Lower leg skin (tissue), 3 donors: Measurements from ENCODE around the gene DCANP1.

ENCODE experiments used
- CTCF ChIP-seq, 3 donors: fragments of 450-650 bp; IDR thresholded peaks; one replicate each; pipeline ENCODE4 v1.5.1; 2016; ENCODE audit warnings: antibody characterized with exemption in 3 of 3, mild to moderate bottlenecking in 3 of 3, moderate library complexity in 2 of 3
- POLR2A ChIP-seq, 2 donors: fragments of 450-650 bp; IDR thresholded peaks; one replicate each; pipeline ENCODE4 v1.6.1; 2016 to 2017; ENCODE audit warnings: antibody characterized with exemption in 2 of 2, mild to moderate bottlenecking in 1 of 2, moderate library complexity in 1 of 2

GRCh38 chr5:135450952-135451351 lies 3.8 kb upstream of the DCANP1 start:
- no peak for TF ChIP-seq CTCF (IDR thresholded peaks at IDR 0.05)
- TF ChIP-seq POLR2A (IDR thresholded peaks at IDR 0.05), result no peak
